T1000 (cell line): ENCODE measurements around the gene PROZ.

Experiments used
- DNase-seq: peaks from one replicate; lab custom pipeline; 2025; ENCODE audit warnings: mixed read lengths; lab: John Stamatoyannopoulos, UW

Gene PROZ

GRCh38 chr13:113140677-113141600 lies 17.5 kb upstream of the PROZ start:
- no peak for DNase-seq

- DNase-seq = no peak
Observed at GRCh38 chr13:113141601-113141970, 16.9 kb upstream of the PROZ start.

- DNase-seq = no peak
Observed at GRCh38 chr13:113142876-113143275, 15.6 kb upstream of the PROZ start.

GRCh38 chr13:113143466-113144254 lies 14.8 kb upstream of the PROZ start:
- no peak for DNase-seq

GRCh38 chr13:113144255-113144629 lies 14.2 kb upstream of the PROZ start:
- no peak for DNase-seq

GRCh38 chr13:113145496-113145895 lies 13.0 kb upstream of the PROZ start:
- DNase-seq = no peak

- DNase-seq = no peak
Observed at GRCh38 chr13:113145911-113146598, 12.4 kb upstream of the PROZ start.

GRCh38 chr13:113146750-113147149 lies 11.7 kb upstream of the PROZ start:
- DNase-seq = no peak

- DNase-seq = no peak
Observed at GRCh38 chr13:113147206-113147605, 11.2 kb upstream of the PROZ start.

- no peak for DNase-seq
Observed at GRCh38 chr13:113148407-113148806, 10.0 kb upstream of the PROZ start.

- no peak for DNase-seq
Observed at GRCh38 chr13:113148940-113149503, 9.4 kb upstream of the PROZ start.

- DNase-seq = no peak
Observed at GRCh38 chr13:113149711-113150549, 8.5 kb upstream of the PROZ start.

- DNase-seq = no peak
Observed at GRCh38 chr13:113150550-113151365, 7.7 kb upstream of the PROZ start.

- no peak for DNase-seq
Observed at GRCh38 chr13:113151745-113152690, 6.4 kb upstream of the PROZ start.

GRCh38 chr13:113152691-113152983 lies 5.8 kb upstream of the PROZ start:
- no peak for DNase-seq

GRCh38 chr13:113152984-113153809 lies 5.3 kb upstream of the PROZ start:
- no peak for DNase-seq

GRCh38 chr13:113153810-113154748 lies 4.4 kb upstream of the PROZ start:
- DNase-seq = peak; percentile 78
